Activated T-helper 1 cell treated with anti-CD3 and anti-CD28 coated beads, Interleukin-2, amount 50 U/mL, for 16 hours (primary cell): Measurements from ENCODE around the gene CAPN7.

Experiments
- DNase-seq, 2 donors: peaks; one replicate each; pipeline ENCODE4 v3.0.0-alpha.2; 2020; ENCODE audit warnings: low read depth in 1 of 2, low spot score in 1 of 2

The CAPN7 gene

GRCh38 chr3:15198686-15199085 lies 7.4 kb upstream of the CAPN7 start:
- no peak for DNase-seq

GRCh38 chr3:15199493-15200105 lies 6.4 kb upstream of the CAPN7 start:
- DNase-seq, result no peak

- DNase-seq, result no peak
Observed at GRCh38 chr3:15204005-15204404, 2.0 kb upstream of the CAPN7 start.

GRCh38 chr3:15205482-15205933 lies 538 bp upstream of the CAPN7 start:
- no peak for DNase-seq

GRCh38 chr3:15206662-15207576 lies 873 bp downstream of the CAPN7 start:
- DNase-seq, result no peak

- no peak for DNase-seq
Observed at GRCh38 chr3:15207836-15208504, 1.9 kb downstream of the CAPN7 start.

GRCh38 chr3:15211937-15212336 lies 5.9 kb downstream of the CAPN7 start:
- no peak for DNase-seq

GRCh38 chr3:15214758-15215157 lies 8.7 kb downstream of the CAPN7 start:
- DNase-seq, result no peak

- DNase-seq, result no peak
Observed at GRCh38 chr3:15215996-15216395, 9.9 kb downstream of the CAPN7 start.

GRCh38 chr3:15216501-15216900 lies 10.5 kb downstream of the CAPN7 start:
- DNase-seq, result no peak

GRCh38 chr3:15217011-15217671 lies 11.1 kb downstream of the CAPN7 start:
- no peak for DNase-seq

GRCh38 chr3:15217841-15218267 lies 11.8 kb downstream of the CAPN7 start:
- DNase-seq, result no peak

- DNase-seq, result no peak
Observed at GRCh38 chr3:15218689-15219088, 12.6 kb downstream of the CAPN7 start.

- no peak for DNase-seq
Observed at GRCh38 chr3:15220056-15220455, 14.0 kb downstream of the CAPN7 start.

GRCh38 chr3:15220661-15221060 lies 14.6 kb downstream of the CAPN7 start:
- DNase-seq, result no peak

GRCh38 chr3:15221574-15222217 lies 15.7 kb downstream of the CAPN7 start:
- DNase-seq, result no peak

- no peak for DNase-seq
Observed at GRCh38 chr3:15223685-15224572, 17.9 kb downstream of the CAPN7 start.

GRCh38 chr3:15228147-15228546 lies 22.1 kb downstream of the CAPN7 start:
- DNase-seq, result no peak

GRCh38 chr3:15229262-15229661 lies 23.2 kb downstream of the CAPN7 start:
- no peak for DNase-seq

- DNase-seq, result no peak
Observed at GRCh38 chr3:15241341-15241740, 35.3 kb downstream of the CAPN7 start.
